Endothelial cell of umbilical vein (primary cell): ENCODE results near the gene CELF2. TPM values are rescaled to one million over a fixed set of nuclear protein-coding genes. Genes with fewer than 3 reads are reported as not detected.

Experiments
- BruUV-seq: library from RNA; stranded (reverse); fragments of 400-500 nt; replicated peaks from 2 replicates; lab custom pipeline; 2021; lab: Mats Ljungman, UMichigan
- CTCF ChIA-PET: fragments of 300-600, 350-600 bp; sonication (Branson Sonifier 250); formaldehyde crosslinking; loops from one replicate; lab custom pipeline; 2021; ENCODE audit warnings: antibody characterized with exemption, inconsistent platforms; lab: Charles Lee
- POLR2A ChIA-PET: fragments of 300-600, 350-600 bp; sonication (Branson Sonifier 250); formaldehyde crosslinking; loops from one replicate; lab custom pipeline; 2021; ENCODE audit warnings: antibody characterized with exemption, inconsistent platforms; lab: Charles Lee
- DNase-seq: peaks from one replicate; pipeline ENCODE4 v3.0.0-alpha.2; 2011; ENCODE audit warnings: low read depth, low spot score
- FAIRE-seq: peaks from 2 replicates; lab custom pipeline; 2011; peaks lifted over from hg19 to GRCh38; lab: Jason Lieb, UNC
- H2AFZ ChIP-seq: 2 replicates; pipeline ENCODE4 v1.6.0; 2012; ENCODE audit warnings: low read depth, low read length, control low read depth, inconsistent platforms
- H3K27ac ChIP-seq: 2 replicates; pipeline ENCODE4 v1.5.1; 2011; ENCODE audit warnings: low read depth, mild to moderate bottlenecking, control low read depth, low read length, moderate library complexity; ENCODE audit not compliant: insufficient read depth
- H3K27me3 ChIP-seq, 2 experiments: 2 replicates each; pipeline versions ENCODE4 v1.6.0 to v1.6.1; 2011; ENCODE audit warnings: low read length in 2 of 2, mixed read lengths in 1 of 2; ENCODE audit not compliant: control insufficient read depth in 2 of 2, insufficient read depth in 2 of 2
- H3K36me3 ChIP-seq, 2 experiments: 2 replicates in 1 of 2; 3 replicates in 1 of 2; pipeline ENCODE4 v1.5.1; 2011; ENCODE audit warnings: low read length in 2 of 2, mild to moderate bottlenecking in 1 of 2, moderate library complexity in 1 of 2; ENCODE audit not compliant: control insufficient read depth in 2 of 2, insufficient read depth in 2 of 2; ENCODE audit errors: extremely low read depth in 1 of 2
- H3K4me1 ChIP-seq: 3 replicates; pipeline ENCODE4 v1.5.1; 2011; ENCODE audit warnings: mild to moderate bottlenecking, low read length; ENCODE audit not compliant: control insufficient read depth, insufficient read depth; ENCODE audit errors: extremely low read depth
- H3K4me2 ChIP-seq: 2 replicates; pipeline ENCODE4 v1.6.1; 2011; ENCODE audit warnings: low read length, control low read depth, mixed read lengths; ENCODE audit not compliant: insufficient read depth
- H3K4me3 ChIP-seq, 3 experiments: fragments of 200-600 bp in 1 of 3; sonication (generic), shearing (Covaris generic) in 1 of 3; replicated peaks in 1 of 3; 2 replicates each; pipeline ENCODE4 v1.5.1; 2011 to 2016; ENCODE audit warnings: control low read depth in 3 of 3, low read length in 3 of 3, mild to moderate bottlenecking in 2 of 3, inconsistent platforms in 1 of 3, low read depth in 1 of 3, moderate library complexity in 1 of 3; ENCODE audit not compliant: insufficient read depth in 1 of 3
- H3K79me2 ChIP-seq: 2 replicates; pipeline ENCODE4 v1.6.0; 2012; ENCODE audit warnings: low read length, inconsistent platforms; ENCODE audit not compliant: control insufficient read depth, insufficient read depth
- H3K9ac ChIP-seq: replicated peaks from 2 replicates; pipeline ENCODE3; 2011; ENCODE audit warnings: low read length, control low read depth; ENCODE audit not compliant: insufficient read depth; ENCODE audit errors: extremely low read depth
- H3K9me1 ChIP-seq: replicated peaks from 3 replicates; pipeline ENCODE4 v1.6.0; 2011; ENCODE audit warnings: mild to moderate bottlenecking, low read length; ENCODE audit not compliant: control insufficient read depth, insufficient read depth; ENCODE audit errors: extremely low read depth
- H3K9me3 ChIP-seq: replicated peaks from 2 replicates; pipeline ENCODE4 v1.5.1; 2012; ENCODE audit warnings: low read length, inconsistent platforms; ENCODE audit not compliant: control insufficient read depth, insufficient read depth
- H4K20me1 ChIP-seq: replicated peaks from 2 replicates; pipeline ENCODE3; 2011; ENCODE audit warnings: mild to moderate bottlenecking, low read length; ENCODE audit not compliant: control insufficient read depth, insufficient read depth; ENCODE audit errors: extremely low read depth
- EZH2 ChIP-seq: IDR thresholded peaks from 2 replicates; pipeline ENCODE4 v1.6.1; 2012; ENCODE audit warnings: borderline replicate concordance, low read depth, mild to moderate bottlenecking, moderate library complexity, low read length, inconsistent platforms; ENCODE audit not compliant: severe bottlenecking
- FOS ChIP-seq: IDR thresholded peaks from 2 replicates; pipeline ENCODE4 v1.6.1; 2011; ENCODE audit warnings: mild to moderate bottlenecking, low read length, moderate library complexity, borderline replicate concordance; ENCODE audit not compliant: insufficient read depth
- JUN ChIP-seq: IDR thresholded peaks from 2 replicates; pipeline ENCODE4 v1.6.1; 2011; ENCODE audit warnings: borderline replicate concordance, low read depth; ENCODE audit not compliant: insufficient read length, insufficient read depth
- MYC ChIP-seq: IDR thresholded peaks from one replicate; pipeline ENCODE4 v1.6.1; 2011; ENCODE audit warnings: mild to moderate bottlenecking, low read depth, low read length
- dilution Hi-C: fragments of 300-500 bp; cut with MboI; formaldehyde crosslinking; loops from one replicate; pipeline ENCODE4 v1.15.0; 2019; ENCODE audit warnings: low sequenced_read_pairs; ENCODE audit not compliant: extremely low pct_ligation_motif_present
- intact Hi-C: fragments of 100-400 bp; cut with micrococcal nuclease; formaldehyde crosslinking; loops from one replicate; pipeline ENCODE4 v1.10.0; 2022
- polyA plus RNA-seq, 4 experiments: library from polyadenylated mRNA; depleted of rRNA in 3 of 4; stranded (reverse) in 3 of 4; unstranded in 1 of 4; fragments of >200 nt; gene quantifications; 2 replicates each; pipeline versions ENCODE4 v1.2.1 to v1.2.3, GENCODE V29; 2011 to 2012; ENCODE audit warnings: missing spikeins in 1 of 4
- total RNA-seq: library from RNA; stranded (reverse); gene quantifications from 2 replicates; pipeline ENCODE4 v1.2.3, GENCODE V29; 2021
- TF ChIP-seq, protein P1 (sequence below), 2 donors: IDR thresholded peaks; 1 replicate in 1 of 2; 2 replicates in 1 of 2; pipeline ENCODE4 v1.5.1; 2011; ENCODE audit warnings: low read length in 2 of 2, mild to moderate bottlenecking in 2 of 2, moderate library complexity in 2 of 2, control low read depth in 1 of 2, inconsistent platforms in 1 of 2, low read depth in 1 of 2; ENCODE audit not compliant: insufficient read depth in 1 of 2; ENCODE audit errors: extremely low read depth in 1 of 2

The CELF2 gene
- total and polyA plus RNA-seq, 2 donors (not counting 3 experiments of a cell fraction or from before 2014, with no cell fraction given), result 21.6 to 42.6 TPM

DNA sequence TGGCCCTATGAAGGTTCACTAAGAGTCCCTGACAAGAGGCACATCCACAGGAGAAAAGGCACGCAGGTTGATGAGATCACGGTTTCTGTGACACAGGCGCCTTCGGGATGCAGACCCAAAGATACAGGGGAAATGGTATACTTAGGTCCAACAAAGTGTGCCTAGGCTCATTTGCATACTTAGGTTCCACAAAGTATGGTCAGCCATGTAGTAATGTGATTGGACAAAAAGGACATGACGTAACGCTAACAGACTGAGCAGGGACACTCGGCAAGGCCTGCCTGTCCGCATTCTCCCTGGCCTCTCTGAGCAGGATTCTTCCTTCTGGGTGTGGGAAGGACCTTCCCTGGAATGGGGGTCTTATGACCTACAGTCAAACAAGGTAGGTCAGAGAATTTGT, 190.6 kb downstream of the CELF2 start:
- H4K20me1 ChIP-seq, result no peaks in the 10 kb centered on the region
- dilution Hi-C loops (no loop called here), intact Hi-C loops (no loop called here)
- no peaks in the 10 kb centered on the region for H3K79me2 ChIP-seq
- CTCF ChIA-PET, result no interaction called here
- H2AFZ ChIP-seq, result no peak overlapping the region
- TF ChIP-seq, protein P1, sequence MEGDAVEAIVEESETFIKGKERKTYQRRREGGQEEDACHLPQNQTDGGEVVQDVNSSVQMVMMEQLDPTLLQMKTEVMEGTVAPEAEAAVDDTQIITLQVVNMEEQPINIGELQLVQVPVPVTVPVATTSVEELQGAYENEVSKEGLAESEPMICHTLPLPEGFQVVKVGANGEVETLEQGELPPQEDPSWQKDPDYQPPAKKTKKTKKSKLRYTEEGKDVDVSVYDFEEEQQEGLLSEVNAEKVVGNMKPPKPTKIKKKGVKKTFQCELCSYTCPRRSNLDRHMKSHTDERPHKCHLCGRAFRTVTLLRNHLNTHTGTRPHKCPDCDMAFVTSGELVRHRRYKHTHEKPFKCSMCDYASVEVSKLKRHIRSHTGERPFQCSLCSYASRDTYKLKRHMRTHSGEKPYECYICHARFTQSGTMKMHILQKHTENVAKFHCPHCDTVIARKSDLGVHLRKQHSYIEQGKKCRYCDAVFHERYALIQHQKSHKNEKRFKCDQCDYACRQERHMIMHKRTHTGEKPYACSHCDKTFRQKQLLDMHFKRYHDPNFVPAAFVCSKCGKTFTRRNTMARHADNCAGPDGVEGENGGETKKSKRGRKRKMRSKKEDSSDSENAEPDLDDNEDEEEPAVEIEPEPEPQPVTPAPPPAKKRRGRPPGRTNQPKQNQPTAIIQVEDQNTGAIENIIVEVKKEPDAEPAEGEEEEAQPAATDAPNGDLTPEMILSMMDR (IDR thresholded peaks at IDR 0.05; ENCODE audit: extremely low read depth in 1 of 2, insufficient read depth in 1 of 2, low read depth in 1 of 2, low read length in 2 of 2), result no peak
- no peak for TF ChIP-seq MYC
- TF ChIP-seq JUN, result no peak
- TF ChIP-seq EZH2, result no peak
- no peak for TF ChIP-seq FOS
- POLR2A ChIA-PET, result no interaction called here
- no peaks in the 10 kb centered on the region for H3K36me3 ChIP-seq
- no peak for FAIRE-seq
- no TSS peak for BruUV-seq
- H3K4me1 ChIP-seq, result peaks cover 36% of the 10 kb centered on the region
- H3K4me3 ChIP-seq, result no peak overlapping the region
- no peak overlapping the region for H3K4me2 ChIP-seq
- no peak overlapping the region for H3K27ac ChIP-seq
- no peaks in the 10 kb centered on the region for H3K27me3 ChIP-seq
- DNase-seq, result no peak
- H3K9ac ChIP-seq, result no peak overlapping the region
- H3K9me3 ChIP-seq, result no peaks in the 10 kb centered on the region
- no peaks in the 10 kb centered on the region for H3K9me1 ChIP-seq
